Skeletal muscle tissue (tissue), 4 donors: ENCODE measurements around the gene PCDHGA8. TPM values are rescaled to one million over a fixed set of nuclear protein-coding genes. Genes with fewer than 3 reads are reported as not detected.
A peak's percentile ranks its signal among the peaks of the same experiment; 100 is the strongest.
"Not testable (repeated sequence)": the region's sequence is repeated elsewhere in the genome, so short reads cannot be mapped to it uniquely, and the experiment has no call there.

ENCODE experiments used
- H3K27ac ChIP-seq: one replicate; pipeline ENCODE4 v1.7.0; 2013; ENCODE audit warnings: mild to moderate bottlenecking, low read depth, low read length, inconsistent platforms
- H3K27me3 ChIP-seq, 3 donors: one replicate each; pipeline ENCODE4 v1.7.0; 2013; ENCODE audit warnings: low read length in 3 of 3; ENCODE audit not compliant: control insufficient read depth in 3 of 3, insufficient read depth in 3 of 3
- H3K36me3 ChIP-seq, 3 donors: one replicate each; pipeline ENCODE4 v1.7.0; 2013; ENCODE audit warnings: low read length in 3 of 3; ENCODE audit not compliant: control insufficient read depth in 3 of 3, insufficient read depth in 3 of 3
- H3K4me1 ChIP-seq, 3 donors: one replicate each; pipeline ENCODE4 v1.7.0; 2013; ENCODE audit warnings: low read length in 3 of 3, mild to moderate bottlenecking in 3 of 3; ENCODE audit not compliant: control insufficient read depth in 3 of 3, insufficient read depth in 3 of 3
- H3K4me3 ChIP-seq, 3 donors: one replicate each; pipeline ENCODE4 v1.7.0; 2013; ENCODE audit warnings: low read length in 3 of 3
- H3K9ac ChIP-seq, 3 donors: one replicate each; pipeline ENCODE4 v1.7.0; 2013; ENCODE audit warnings: low read length in 3 of 3, mild to moderate bottlenecking in 3 of 3, moderate library complexity in 2 of 3, low read depth in 1 of 3
- H3K9me3 ChIP-seq, 3 donors: one replicate each; pipeline ENCODE4 v1.7.0; 2013; ENCODE audit warnings: low read length in 3 of 3; ENCODE audit not compliant: control insufficient read depth in 3 of 3
- total RNA-seq: library from RNA; depleted of rRNA; stranded (reverse); fragments of >200 nt; gene quantifications from one replicate; pipeline ENCODE4 v1.2.3, GENCODE V29; 2014
- donor health status: Osteomylitis.

The PCDHGA8 gene
- total RNA-seq, 1 donor from 2014 or later = 3.7 TPM

- H3K36me3 ChIP-seq = peaks cover 0 to 1% (median 0%) of the 10 kb centered on the region in 3 donors
- H3K4me1 ChIP-seq = peaks cover 0 to 13% (median 0%) of the 10 kb centered on the region in 3 donors
- peaks cover 0 to 6% (median 0%) of the 10 kb centered on the region in 3 donors for H3K27me3 ChIP-seq
- H3K27ac ChIP-seq = no peak overlapping the region
- no peak overlapping the region for H3K9ac ChIP-seq
- H3K4me3 ChIP-seq = peak overlapping the region in 1 of 3 donors; percentile 33
- peaks cover 11 to 28% (median 26%) of the 10 kb centered on the region in 3 donors for H3K9me3 ChIP-seq
Measured at GRCh38 chr5:141384471-141385267, 7.8 kb upstream of the PCDHGA8 start.

- H3K9ac ChIP-seq, H3K36me3 ChIP-seq, H3K27ac ChIP-seq: not testable (repeated sequence)
- Histone ChIP-seq H3K9me3 (peaks cover 14 to 36% (median 29%) of the 10 kb centered on the region in 3 donors), H3K4me1 (peaks cover 0 to 14% (median 0%) of the 10 kb centered on the region in 3 donors), H3K4me3 (peak within 1 kb of the TSS; percentile 45 to 59 (median 49)), H3K27me3 (peaks cover 0 to 10% (median 2%) of the 10 kb centered on the region in 3 donors)
Measured at GRCh38 chr5:141387557-141388311, 4.7 kb upstream of the PCDHGA8 start, which contains the start of gene PCDHGB4. Gene PCDHGB4, plus strand, starts transcription at chr5:141387698. Its CDS starts 187 bp downstream, at chr5:141387885.

- no peak overlapping the region for H3K9ac ChIP-seq
- H3K36me3 ChIP-seq = peaks cover 0 to 6% (median 0%) of the 10 kb centered on the region in 3 donors
- peaks cover 0 to 12% (median 0%) of the 10 kb centered on the region in 3 donors for H3K4me1 ChIP-seq
- H3K9me3 ChIP-seq = peaks cover 12 to 31% (median 29%) of the 10 kb centered on the region in 3 donors
- peaks cover 0 to 14% (median 4%) of the 10 kb centered on the region in 3 donors for H3K27me3 ChIP-seq
- H3K27ac ChIP-seq = no peak overlapping the region
- peak overlapping the region; percentile 37 to 59 (median 45) for H3K4me3 ChIP-seq
Measured at GRCh38 chr5:141388661-141389060, 3.8 kb upstream of the PCDHGA8 start.

GRCh38 chr5:141389153-141390042, 3.0 kb upstream of the PCDHGA8 start:
- Histone ChIP-seq H3K9ac (no peak overlapping the region), H3K27me3 (peaks cover 0 to 14% (median 6%) of the 10 kb centered on the region in 3 donors), H3K4me1 (peaks cover 0 to 12% (median 0%) of the 10 kb centered on the region in 3 donors), H3K9me3 (peaks cover 12 to 34% (median 30%) of the 10 kb centered on the region in 3 donors), H3K36me3 (peaks cover 0 to 6% (median 0%) of the 10 kb centered on the region in 3 donors), H3K4me3 (peak overlapping the region; percentile 17 to 59 (median 41)), H3K27ac (no peak overlapping the region)

- Histone ChIP-seq H3K27ac (no peak overlapping the region), H3K4me3 (peak overlapping the region in 1 of 3 donors; percentile 49), H3K9me3 (peaks cover 12 to 29% (median 19%) of the 10 kb centered on the region in 3 donors), H3K9ac (no peak overlapping the region), H3K27me3 (peaks cover 0 to 18% (median 12%) of the 10 kb centered on the region in 3 donors), H3K4me1 (peaks cover 0 to 15% (median 0%) of the 10 kb centered on the region in 3 donors), H3K36me3 (peaks cover 0 to 6% (median 0%) of the 10 kb centered on the region in 3 donors)
Measured at GRCh38 chr5:141393267-141393666, 834 bp downstream of the PCDHGA8 start.

GRCh38 chr5:141394401-141395187, 2.2 kb downstream of the PCDHGA8 start:
- H3K4me3 ChIP-seq = peak overlapping the region in 1 of 3 donors; percentile 31
- not testable (repeated sequence) for H3K27ac ChIP-seq, H3K36me3 ChIP-seq, H3K9ac ChIP-seq
- H3K4me1 ChIP-seq = peaks cover 0 to 16% (median 5%) of the 10 kb centered on the region in 3 donors
- peaks cover 0 to 18% (median 12%) of the 10 kb centered on the region in 3 donors for H3K27me3 ChIP-seq
- peaks cover 13 to 29% (median 20%) of the 10 kb centered on the region in 3 donors for H3K9me3 ChIP-seq

GRCh38 chr5:141397756-141398551, 5.5 kb downstream of the PCDHGA8 start, which contains the start of gene PCDHGB5:
Gene PCDHGB5, plus strand, starts transcription at chr5:141397947. Its CDS starts 181 bp downstream, at chr5:141398128.
- H3K4me1 ChIP-seq = peaks cover 0 to 23% (median 6%) of the 10 kb centered on the region in 3 donors
- peak within 1 kb of the TSS; percentile 51 to 60 (median 54) for H3K4me3 ChIP-seq
- H3K27me3 ChIP-seq = peaks cover 0 to 12% (median 8%) of the 10 kb centered on the region in 3 donors
- H3K36me3 ChIP-seq, H3K27ac ChIP-seq: not testable (repeated sequence)
- H3K9me3 ChIP-seq = peaks cover 12 to 32% (median 19%) of the 10 kb centered on the region in 3 donors
- H3K9ac ChIP-seq = peak within 1 kb of the TSS in 1 of 3 donors; percentile 12

GRCh38 chr5:141398608-141399007, 6.2 kb downstream of the PCDHGA8 start:
- peaks cover 0 to 3% (median 3%) of the 10 kb centered on the region in 3 donors for H3K36me3 ChIP-seq
- peaks cover 0 to 28% (median 6%) of the 10 kb centered on the region in 3 donors for H3K4me1 ChIP-seq
- peak overlapping the region; percentile 40 to 54 (median 48) for H3K4me3 ChIP-seq
- no peak overlapping the region for H3K27ac ChIP-seq
- H3K9me3 ChIP-seq = peaks cover 12 to 31% (median 23%) of the 10 kb centered on the region in 3 donors
- H3K9ac ChIP-seq = peak overlapping the region in 1 of 3 donors; percentile 12
- H3K27me3 ChIP-seq = peaks cover 0 to 8% (median 7%) of the 10 kb centered on the region in 3 donors
